GM19324 (cell line): ENCODE results near the gene CHRNA4.
"Not testable (repeated sequence)": the region's sequence is repeated elsewhere in the genome, so short reads cannot be mapped to it uniquely, and the experiment has no call there.

Experiments
- ATAC-seq: cut with Tn5 transposase; IDR thresholded peaks from one replicate; pipeline ENCODE4 v1.9.1; 2021; ENCODE audit warnings: mild to moderate bottlenecking, moderate library complexity; ENCODE audit not compliant: unreplicated experiment, low FRiP score

CHRNA4 gene

GRCh38 chr20:63339154-63340094 is 21.7 kb downstream of the CHRNA4 start:
- not testable (repeated sequence) for ATAC-seq

DNA sequence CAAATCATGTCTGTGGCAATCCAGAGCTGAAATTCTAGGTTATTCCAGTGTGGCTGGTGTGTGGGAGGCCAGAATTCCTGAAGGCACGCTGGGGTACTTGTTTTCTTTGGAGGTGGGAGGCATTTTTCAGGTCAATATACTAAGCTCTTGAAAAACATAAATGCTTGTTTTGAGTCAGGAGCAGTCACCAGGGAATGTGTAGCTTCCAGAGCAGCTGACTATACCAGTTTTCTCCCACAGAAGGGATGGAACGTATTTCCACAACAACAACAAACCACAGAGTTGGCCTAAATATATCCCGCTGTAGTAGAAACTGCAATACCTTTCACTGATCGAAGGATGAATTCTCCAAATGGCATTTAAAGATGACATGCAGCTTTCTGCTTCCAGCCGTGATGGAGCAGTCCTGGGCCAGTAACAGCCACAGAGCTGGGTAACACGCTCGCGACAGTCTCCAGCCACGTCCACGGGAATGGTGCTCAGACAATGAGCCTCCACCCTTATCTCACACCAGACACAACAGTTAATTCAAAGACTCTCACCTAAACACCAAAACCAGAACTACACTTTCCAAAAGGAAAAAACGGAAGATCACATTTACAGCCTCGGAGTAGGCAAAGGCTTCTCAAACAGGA is 23.2 kb downstream of the CHRNA4 start:
- ATAC-seq = no peak

DNA sequence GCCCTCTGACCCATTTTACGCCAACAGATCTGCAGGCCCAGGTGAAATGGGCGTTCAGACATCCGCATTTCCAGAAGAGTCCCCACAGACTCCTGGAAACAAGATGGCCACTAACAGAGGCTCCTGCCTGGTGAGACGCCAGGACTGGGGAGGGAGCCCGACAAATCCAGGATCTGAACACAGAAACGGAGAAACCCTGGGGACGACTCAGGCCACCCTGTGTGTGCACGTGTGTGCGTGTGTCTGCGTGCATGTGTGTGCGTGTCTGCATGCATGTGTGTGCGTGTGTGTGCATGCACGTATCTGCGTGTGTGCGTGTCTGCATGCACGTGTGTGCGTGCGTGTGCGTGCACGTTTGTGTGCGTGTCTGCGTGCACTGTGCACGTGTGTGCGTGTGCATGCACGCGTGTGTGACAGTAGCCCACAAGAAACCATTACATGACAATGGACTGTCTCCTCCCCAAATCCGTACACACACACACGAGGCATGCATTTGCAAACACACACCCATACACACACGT is 24.9 kb downstream of the CHRNA4 start:
- ATAC-seq = no peak

DNA sequence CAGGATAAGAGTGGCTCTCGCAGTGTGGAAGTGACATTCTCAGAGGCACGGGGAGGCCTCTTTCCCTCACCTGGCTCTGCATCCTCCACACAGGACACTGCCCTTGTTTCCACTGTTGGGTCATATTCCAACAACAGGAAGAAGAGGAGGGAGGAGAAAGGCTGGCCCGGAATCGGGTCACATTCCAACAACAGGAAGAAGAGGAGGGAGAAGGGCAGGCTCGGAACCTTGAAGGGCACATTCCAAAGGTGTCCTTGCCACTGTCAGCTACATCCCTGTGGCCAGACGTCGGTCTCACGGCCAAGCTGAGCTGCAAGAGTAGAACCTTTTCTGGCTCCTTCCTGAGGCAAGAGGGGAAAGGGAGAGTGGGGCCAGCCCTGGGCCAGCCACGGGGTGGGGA is 25.4 kb downstream of the CHRNA4 start:
- no peak for ATAC-seq

GRCh38 chr20:63335060-63335459 is 26.1 kb downstream of the CHRNA4 start:
- ATAC-seq = not testable (repeated sequence)

GRCh38 chr20:63334356-63334755 is 26.8 kb downstream of the CHRNA4 start:
- no peak for ATAC-seq

GRCh38 chr20:63333241-63333836 is 27.8 kb downstream of the CHRNA4 start:
- ATAC-seq = no peak

GRCh38 chr20:63332488-63333240 is 28.5 kb downstream of the CHRNA4 start:
- no peak for ATAC-seq

GRCh38 chr20:63331741-63332400 is 29.3 kb downstream of the CHRNA4 start:
- ATAC-seq = no peak

- no peak for ATAC-seq
Observed at GRCh38 chr20:63330940-63331339, 30.2 kb downstream of the CHRNA4 start.

DNA sequence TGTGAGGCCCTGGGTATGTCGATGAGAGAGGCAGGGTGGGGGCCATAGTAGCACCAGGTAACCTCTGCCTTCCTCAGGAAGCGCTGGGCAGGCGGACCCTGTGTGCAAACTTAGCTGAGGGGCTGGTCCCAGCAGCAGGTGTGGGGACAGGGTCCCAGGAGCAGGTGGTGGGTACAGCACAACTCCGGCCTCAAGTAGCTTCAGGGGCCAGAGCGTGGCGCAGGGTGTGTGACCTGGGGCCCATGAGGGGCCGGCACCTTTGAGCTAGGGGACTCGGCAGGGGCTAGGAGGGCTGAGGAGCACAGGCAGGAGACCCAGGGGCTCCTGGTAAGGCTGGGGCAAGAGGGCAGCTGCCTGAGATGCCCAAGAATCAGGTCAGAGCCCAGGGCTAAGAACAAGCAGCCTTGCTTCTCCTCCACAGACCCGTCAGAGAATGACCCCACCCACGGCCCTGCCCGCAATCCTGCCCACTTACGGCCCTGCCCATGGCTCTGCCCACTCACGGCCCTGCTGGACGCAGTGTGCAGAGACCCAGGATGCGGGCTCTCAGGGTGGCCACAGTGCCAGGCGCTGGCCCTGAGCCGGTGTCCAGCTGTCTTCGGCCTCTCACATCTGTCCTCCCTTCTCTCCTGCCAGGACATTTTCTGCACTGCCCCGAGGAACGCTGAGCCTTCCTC is 30.9 kb downstream of the CHRNA4 start:
- no peak for ATAC-seq

- no peak for ATAC-seq
Observed at GRCh38 chr20:63329331-63330083, 31.6 kb downstream of the CHRNA4 start.

- no peak for ATAC-seq
Observed at GRCh38 chr20:63328718-63329275, 32.4 kb downstream of the CHRNA4 start.

- ATAC-seq = no peak
Observed at GRCh38 chr20:63328026-63328700, 33.0 kb downstream of the CHRNA4 start.

GRCh38 chr20:63327231-63327745 is 33.9 kb downstream of the CHRNA4 start:
- ATAC-seq = no peak

GRCh38 chr20:63326314-63327230 is 34.6 kb downstream of the CHRNA4 start:
- no peak for ATAC-seq
